NCI-H1436 treated with DMSO at 0.1 percent for 48 hours (cell line): ENCODE measurements around the gene DHX57.

Source experiments
- DNase-seq: peaks from one replicate; lab custom pipeline; 2025; lab: John Stamatoyannopoulos, UW

The DHX57 gene, protein sequence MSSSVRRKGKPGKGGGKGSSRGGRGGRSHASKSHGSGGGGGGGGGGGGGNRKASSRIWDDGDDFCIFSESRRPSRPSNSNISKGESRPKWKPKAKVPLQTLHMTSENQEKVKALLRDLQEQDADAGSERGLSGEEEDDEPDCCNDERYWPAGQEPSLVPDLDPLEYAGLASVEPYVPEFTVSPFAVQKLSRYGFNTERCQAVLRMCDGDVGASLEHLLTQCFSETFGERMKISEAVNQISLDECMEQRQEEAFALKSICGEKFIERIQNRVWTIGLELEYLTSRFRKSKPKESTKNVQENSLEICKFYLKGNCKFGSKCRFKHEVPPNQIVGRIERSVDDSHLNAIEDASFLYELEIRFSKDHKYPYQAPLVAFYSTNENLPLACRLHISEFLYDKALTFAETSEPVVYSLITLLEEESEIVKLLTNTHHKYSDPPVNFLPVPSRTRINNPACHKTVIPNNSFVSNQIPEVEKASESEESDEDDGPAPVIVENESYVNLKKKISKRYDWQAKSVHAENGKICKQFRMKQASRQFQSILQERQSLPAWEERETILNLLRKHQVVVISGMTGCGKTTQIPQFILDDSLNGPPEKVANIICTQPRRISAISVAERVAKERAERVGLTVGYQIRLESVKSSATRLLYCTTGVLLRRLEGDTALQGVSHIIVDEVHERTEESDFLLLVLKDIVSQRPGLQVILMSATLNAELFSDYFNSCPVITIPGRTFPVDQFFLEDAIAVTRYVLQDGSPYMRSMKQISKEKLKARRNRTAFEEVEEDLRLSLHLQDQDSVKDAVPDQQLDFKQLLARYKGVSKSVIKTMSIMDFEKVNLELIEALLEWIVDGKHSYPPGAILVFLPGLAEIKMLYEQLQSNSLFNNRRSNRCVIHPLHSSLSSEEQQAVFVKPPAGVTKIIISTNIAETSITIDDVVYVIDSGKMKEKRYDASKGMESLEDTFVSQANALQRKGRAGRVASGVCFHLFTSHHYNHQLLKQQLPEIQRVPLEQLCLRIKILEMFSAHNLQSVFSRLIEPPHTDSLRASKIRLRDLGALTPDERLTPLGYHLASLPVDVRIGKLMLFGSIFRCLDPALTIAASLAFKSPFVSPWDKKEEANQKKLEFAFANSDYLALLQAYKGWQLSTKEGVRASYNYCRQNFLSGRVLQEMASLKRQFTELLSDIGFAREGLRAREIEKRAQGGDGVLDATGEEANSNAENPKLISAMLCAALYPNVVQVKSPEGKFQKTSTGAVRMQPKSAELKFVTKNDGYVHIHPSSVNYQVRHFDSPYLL (N-terminal part only)

DNA sequence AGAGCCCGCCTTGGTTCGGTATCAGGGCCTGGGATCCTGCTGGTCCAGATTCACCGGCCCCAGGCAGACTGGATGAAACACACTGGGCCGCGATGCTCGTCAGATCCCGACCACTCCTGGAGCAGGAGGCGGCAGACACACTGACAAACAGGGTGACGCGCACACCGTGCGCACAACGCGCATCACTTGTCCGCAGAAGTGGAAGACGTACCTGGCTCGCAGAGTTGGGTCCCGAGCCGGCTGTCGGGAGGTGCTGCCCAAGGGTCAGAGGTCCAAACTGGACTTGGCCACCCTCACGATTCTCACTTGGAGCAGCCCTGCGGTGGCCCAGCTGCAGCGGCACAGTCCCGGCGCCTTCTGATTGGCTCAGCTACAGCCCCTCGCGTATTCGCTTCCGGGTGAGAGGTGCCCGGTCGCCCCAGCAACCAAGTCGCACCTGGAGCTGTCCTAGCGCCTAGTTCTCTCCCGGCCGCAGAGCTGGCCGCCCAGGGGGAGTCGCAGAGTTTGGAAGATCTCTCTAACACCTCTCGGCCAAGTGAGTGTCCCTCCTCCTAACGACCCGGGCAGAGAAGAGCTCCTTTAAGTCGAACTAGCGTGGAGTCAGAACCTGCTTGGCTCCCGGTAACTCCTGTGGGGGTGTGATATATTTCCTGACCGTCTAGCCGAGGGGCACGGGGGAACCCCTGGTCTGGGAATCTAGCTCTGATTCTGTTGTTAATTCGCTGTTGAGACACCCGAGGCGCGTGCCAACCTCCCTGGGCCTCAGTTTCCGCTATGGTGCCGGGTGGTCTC lies at the start of gene DHX57, which contains the start of gene MORN2:
Gene DHX57 (minus strand): TSS at position 359 of the 792 bp plus-strand sequence. CDS start 7,529 bp downstream, outside the sequence.
Gene MORN2 (plus strand): TSS at position 401 of the 792 bp plus-strand sequence.
- DNase-seq: peak; percentile 17

DNA sequence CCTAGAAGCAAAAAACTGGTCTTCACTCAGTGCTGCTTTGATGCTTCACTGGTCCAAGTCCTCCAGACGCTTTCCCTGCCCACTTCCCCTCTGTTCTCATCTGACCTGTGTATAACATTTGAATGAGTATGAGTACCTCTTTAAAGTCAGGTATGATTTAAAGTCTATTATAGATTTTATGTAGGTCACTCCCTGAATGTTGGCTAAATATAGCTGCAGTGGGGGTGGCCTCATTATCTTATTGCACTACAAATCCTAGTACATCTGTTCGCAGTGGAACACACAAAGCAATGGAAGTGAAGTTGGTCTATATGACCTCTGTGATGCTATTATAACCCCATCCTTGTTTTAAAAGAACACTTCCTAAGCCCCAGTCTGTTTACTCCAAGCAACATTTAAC lies 47.2 kb upstream of the DHX57 start:
- no peak for DNase-seq

GRCh38 chr2:38922389-38922788 lies 46.7 kb upstream of the DHX57 start:
- DNase-seq: no peak

DNA sequence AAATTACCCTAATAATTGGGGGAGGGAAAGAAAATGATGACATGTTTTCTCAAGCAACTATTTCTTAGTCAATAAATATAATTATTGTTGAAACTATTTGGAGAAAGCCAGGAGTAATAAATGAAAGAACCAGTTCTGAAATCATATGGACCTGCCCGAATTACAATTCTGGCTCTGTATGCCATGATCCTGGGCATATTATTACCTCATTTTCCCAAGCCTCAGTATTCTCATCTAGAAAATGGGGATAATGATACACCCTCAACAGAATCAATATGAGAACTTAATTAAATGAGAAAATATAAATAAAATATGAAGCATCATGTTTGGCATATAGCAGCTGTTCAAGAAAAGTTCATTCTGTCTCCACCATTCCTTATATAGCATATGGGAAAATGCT lies 36.9 kb upstream of the DHX57 start:
- no peak for DNase-seq

- DNase-seq: no peak
These were observed 35.5 kb upstream of the DHX57 start for GRCh38 chr2:38911191-38911590.

GRCh38 chr2:38909872-38910271 lies 34.1 kb upstream of the DHX57 start:
- DNase-seq: no peak

- DNase-seq: no peak
These were observed 32.2 kb upstream of the DHX57 start for GRCh38 chr2:38907743-38908562.

GRCh38 chr2:38907242-38907641 lies 31.5 kb upstream of the DHX57 start:
- DNase-seq: no peak

GRCh38 chr2:38905251-38905650 lies 29.5 kb upstream of the DHX57 start:
- DNase-seq: no peak

DNA sequence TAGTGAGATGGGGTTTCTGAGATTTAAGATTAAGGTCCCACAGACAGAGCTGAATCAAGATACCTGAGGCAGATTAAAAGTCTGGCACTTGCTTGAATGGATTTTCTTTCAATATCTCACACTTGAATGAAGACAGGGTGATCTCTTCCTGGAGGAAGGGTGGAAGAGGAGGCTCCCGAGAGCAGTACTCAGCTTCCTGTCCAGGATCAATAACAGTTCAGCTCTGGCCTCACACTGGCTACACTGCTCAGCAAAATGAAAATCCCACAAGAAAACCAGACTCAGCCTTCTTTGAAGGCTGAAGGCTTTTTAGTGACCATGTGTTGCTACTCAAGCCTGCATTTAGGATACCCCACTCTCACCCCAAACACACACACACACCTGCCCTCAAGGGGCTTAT lies 25.0 kb upstream of the DHX57 start:
- DNase-seq: no peak

DNA sequence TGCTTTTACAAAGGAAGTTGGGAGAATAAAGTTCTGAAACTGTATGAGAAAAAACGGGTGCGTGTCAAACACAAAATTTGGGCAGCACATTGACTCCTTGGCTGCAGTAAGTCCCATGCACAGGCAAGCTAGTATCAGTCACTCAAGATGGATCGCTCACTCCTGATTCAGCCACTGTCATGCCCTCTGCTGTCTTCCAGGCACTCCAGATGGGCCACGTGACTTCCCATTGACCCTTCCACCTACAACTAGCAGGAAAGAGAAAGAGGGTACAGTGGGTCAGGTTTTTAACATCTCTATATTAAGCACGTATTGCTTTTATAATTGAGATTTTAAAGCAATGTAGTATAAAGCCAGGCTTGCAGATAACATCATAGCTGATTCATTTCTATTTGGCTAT lies 22.5 kb upstream of the DHX57 start:
- DNase-seq: no peak

DNA sequence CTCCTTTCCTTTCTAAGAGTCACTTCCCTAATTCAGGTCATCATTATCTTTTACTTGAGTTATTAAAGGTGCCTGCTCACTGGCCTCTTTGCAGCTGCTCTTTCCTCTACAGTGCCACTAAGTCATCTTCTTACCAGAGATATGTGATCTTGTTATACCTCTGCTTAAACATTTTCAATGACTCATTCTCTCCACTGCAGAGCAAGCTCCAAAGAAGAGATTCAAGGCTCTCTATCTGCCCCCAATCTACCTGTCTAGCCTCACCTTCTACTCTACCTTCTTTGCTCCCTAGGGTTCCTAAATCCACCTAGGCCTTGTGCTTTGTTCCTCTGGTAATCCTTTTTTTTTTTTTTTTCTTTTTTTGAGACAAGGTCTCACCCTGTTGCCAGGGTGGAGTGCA lies 17.1 kb upstream of the DHX57 start:
- no peak for DNase-seq

GRCh38 chr2:38889575-38889974 lies 13.8 kb upstream of the DHX57 start, which contains the start of gene ARHGEF33:
ARHGEF33 (plus strand) TSS chr2:38889875; CDS start chr2:38919448, 29,573 bp downstream.
- DNase-seq: no peak

DNA sequence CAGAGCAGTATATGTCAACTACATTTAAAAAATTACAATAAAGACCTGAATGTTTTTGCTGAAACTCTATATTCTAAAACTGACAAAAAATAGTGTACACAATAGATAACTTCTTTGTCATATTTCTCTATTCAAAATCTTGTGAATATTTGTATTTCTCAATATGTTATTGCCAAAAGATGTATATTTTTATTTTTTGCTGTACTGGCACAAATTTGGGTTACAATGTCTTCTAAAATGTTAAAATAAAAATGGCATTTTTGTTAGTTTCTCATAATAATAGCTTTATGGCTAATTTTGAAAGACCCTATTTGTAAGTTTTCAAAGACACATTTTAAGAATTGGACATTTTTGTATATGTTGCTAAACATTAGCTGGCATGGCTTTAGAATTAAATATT lies 13.3 kb upstream of the DHX57 start:
- DNase-seq: no peak

- no peak for DNase-seq
These were observed 12.3 kb upstream of the DHX57 start for GRCh38 chr2:38887902-38888554.

DNA sequence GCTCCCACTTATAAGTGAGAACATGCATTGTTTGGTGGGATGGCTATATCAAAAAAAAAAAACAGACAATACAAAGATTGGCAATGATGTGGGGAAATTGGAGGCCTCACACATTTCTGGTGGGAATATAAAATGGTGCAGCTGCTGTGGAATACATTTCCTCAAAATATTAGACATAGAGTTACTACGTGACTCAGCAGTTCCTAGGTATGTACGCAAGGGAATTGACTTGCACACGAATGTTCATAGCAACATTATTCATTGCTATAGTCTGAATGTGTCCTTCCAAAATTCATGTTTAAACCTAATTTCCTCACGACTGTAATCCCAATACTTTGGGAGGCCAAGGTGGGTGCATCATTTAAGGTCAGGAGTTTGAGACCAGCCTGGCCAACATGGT lies 11.6 kb upstream of the DHX57 start:
- no peak for DNase-seq

DNA sequence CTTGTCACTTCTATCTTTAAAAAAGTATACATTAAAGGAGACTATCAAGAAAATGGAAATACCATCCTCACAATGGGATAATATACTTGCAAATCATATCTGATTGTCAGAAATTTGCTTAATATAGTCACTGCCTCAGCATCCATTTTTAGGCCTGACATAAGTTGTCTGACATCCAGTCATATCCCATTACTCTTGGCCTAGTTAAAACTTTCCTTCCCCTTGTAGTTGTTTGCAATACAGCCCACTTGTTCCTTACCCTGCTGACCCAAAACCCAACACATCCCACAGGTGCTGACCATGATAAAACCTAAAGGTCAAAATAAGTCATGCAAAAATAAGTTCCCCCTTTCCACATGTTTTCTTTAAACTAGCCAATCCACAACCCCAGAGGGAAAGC lies 10.3 kb upstream of the DHX57 start:
- no peak for DNase-seq

DNA sequence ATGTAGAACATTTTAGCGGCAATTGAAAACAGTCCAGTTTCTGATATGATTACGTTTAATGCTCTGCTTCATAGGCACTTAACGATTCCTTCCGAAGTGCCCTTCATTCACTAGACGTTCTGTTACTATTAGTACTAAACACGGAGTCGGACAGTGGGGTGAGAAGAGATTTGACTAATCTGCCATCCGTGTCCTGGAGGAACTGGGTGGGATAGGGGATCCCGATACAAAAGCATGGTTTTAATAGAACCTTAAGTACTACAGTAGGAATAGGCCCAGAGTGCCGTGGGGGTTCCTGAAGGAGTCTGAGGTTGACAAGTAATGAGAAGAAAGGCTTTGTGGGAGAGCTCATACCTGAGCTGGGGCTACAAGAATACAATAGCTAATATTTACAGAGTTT lies 673 bp upstream of the DHX57 start:
- no peak for DNase-seq

DNA sequence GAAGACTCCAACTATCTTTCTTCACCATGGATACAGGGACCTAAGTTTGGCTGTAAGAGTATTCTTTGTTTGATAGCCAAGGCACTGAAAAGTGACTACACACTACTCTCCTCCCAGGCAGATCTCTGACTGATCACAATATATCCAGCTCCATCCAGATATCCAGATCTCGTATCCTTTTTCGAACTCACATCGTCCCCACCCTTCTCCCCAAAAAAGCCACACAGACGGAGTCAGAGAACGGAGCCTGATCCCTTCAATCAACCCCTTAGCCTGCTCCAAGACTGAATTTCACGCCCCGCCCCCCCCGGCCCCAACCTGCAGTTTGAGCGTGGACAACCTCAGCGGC lies 533 bp downstream of the DHX57 start:
- DNase-seq: no peak

DNA sequence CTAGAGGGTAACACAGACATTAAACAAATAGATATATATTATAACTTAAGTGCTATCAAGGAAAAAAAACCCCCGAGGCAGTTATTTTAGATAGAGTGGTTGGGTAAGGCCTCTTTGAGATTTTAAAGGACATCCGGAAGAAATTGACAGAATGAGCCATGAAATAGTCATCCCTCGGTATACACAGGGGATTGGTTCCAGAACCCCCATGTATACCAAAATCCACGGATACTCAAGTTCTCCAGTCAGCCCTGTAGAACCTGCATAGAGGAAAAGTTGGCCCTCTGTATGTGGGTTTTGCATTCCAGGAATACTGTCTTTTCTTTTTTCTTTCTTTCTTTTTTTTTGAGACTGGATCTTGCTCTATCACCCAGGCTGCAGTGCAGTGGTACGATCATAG lies 2.0 kb downstream of the DHX57 start:
- no peak for DNase-seq
